DOHH2 (cell line): ENCODE results near the gene POU2F1.

Experiments used
- H3F3A ChIP-seq: fragments of 200-600 bp; sonication (generic), shearing (Covaris generic); 2 replicates; pipeline ENCODE4 v1.6.0; 2016; ENCODE audit warnings: antibody characterized with exemption, mild to moderate bottlenecking; ENCODE audit not compliant: control insufficient read depth, insufficient read depth
- H3K27ac ChIP-seq: fragments of 200-600 bp; sonication (generic); 2 replicates; pipeline ENCODE4 v1.5.1; 2014; ENCODE audit warnings: low read depth, mild to moderate bottlenecking, low read length, moderate library complexity
- H3K27me3 ChIP-seq: fragments of 200-600 bp; sonication (generic); 2 replicates; pipeline ENCODE4 v1.6.1; 2014; ENCODE audit warnings: mild to moderate bottlenecking, low read length, mixed read lengths; ENCODE audit not compliant: control insufficient read depth
- H3K36me3 ChIP-seq: fragments of 200-600 bp; sonication (generic); 2 replicates; pipeline ENCODE4 v1.6.1; 2014; ENCODE audit warnings: mild to moderate bottlenecking, low read length, moderate library complexity, mixed read lengths; ENCODE audit not compliant: control insufficient read depth
- H3K4me1 ChIP-seq: fragments of 200-600 bp; sonication (generic); 2 replicates; pipeline ENCODE4 v1.6.1; 2014; ENCODE audit warnings: mild to moderate bottlenecking, low read length, mixed read lengths; ENCODE audit not compliant: control insufficient read depth
- H3K4me2 ChIP-seq: fragments of 200-600 bp; sonication (generic); 2 replicates; pipeline ENCODE4 v1.6.0; 2014; ENCODE audit warnings: mild to moderate bottlenecking, low read length, moderate library complexity
- H3K4me3 ChIP-seq: fragments of 200-600 bp; sonication (generic); 2 replicates; pipeline ENCODE4 v1.5.1; 2014; ENCODE audit warnings: mild to moderate bottlenecking, low read length, mixed read lengths
- H3K79me2 ChIP-seq: fragments of 200-600 bp; sonication (generic); 2 replicates; pipeline ENCODE4 v1.6.1; 2014; ENCODE audit warnings: mild to moderate bottlenecking, low read length, mixed read lengths; ENCODE audit not compliant: control insufficient read depth
- H3K9me2 ChIP-seq: fragments of 200-600 bp; sonication (generic); replicated peaks from 2 replicates; pipeline ENCODE4 v1.6.1; 2014; ENCODE audit warnings: mild to moderate bottlenecking, low read length, mixed read lengths; ENCODE audit not compliant: control insufficient read depth
- H3K9me3 ChIP-seq: fragments of 200-600 bp; sonication (generic); 2 replicates; pipeline ENCODE4 v1.6.1; 2014; ENCODE audit warnings: antibody characterized with exemption, low read length, mixed read lengths; ENCODE audit not compliant: control insufficient read depth, insufficient read depth
- H4K20me1 ChIP-seq: fragments of 200-600 bp; sonication (generic); 2 replicates; pipeline ENCODE4 v1.6.0; 2014; ENCODE audit warnings: low read depth, mild to moderate bottlenecking, antibody characterized with exemption, low read length, moderate library complexity; ENCODE audit not compliant: control insufficient read depth, insufficient read depth
- CTCF ChIP-seq: fragments of 200-600 bp; sonication (generic); IDR thresholded peaks from one replicate; pipeline ENCODE4 v1.5.1; 2014; ENCODE audit warnings: antibody characterized with exemption, mild to moderate bottlenecking, low read depth, low read length; ENCODE audit not compliant: poor library complexity, severe bottlenecking
- EZH2phosphoT487 ChIP-seq: fragments of 200-600 bp; sonication (generic); IDR thresholded peaks from 2 replicates; pipeline ENCODE4 v1.6.1; 2017; ENCODE audit warnings: borderline replicate concordance, mild to moderate bottlenecking, antibody characterized with exemption, low read length, moderate library complexity, mixed read lengths

POU2F1 gene

GRCh38 chr1:167196166-167196565 lies 24.5 kb upstream of the POU2F1 start:
- no peaks in the 10 kb centered on the region for H3K27me3 ChIP-seq
- H3K9me2 ChIP-seq = no peaks in the 10 kb centered on the region
- no peak for TF ChIP-seq CTCF
- TF ChIP-seq EZH2phosphoT487 = no peak
- no peaks in the 10 kb centered on the region for H3K79me2 ChIP-seq
- H3K36me3 ChIP-seq = no peaks in the 10 kb centered on the region
- H3K9me3 ChIP-seq = no peaks in the 10 kb centered on the region
- H3F3A ChIP-seq = no peaks in the 10 kb centered on the region
- peaks cover 9% of the 10 kb centered on the region for H3K4me1 ChIP-seq
- no peak overlapping the region for H3K4me2 ChIP-seq
- H4K20me1 ChIP-seq = no peaks in the 10 kb centered on the region
- H3K27ac ChIP-seq = no peak overlapping the region
- H3K4me3 ChIP-seq = no peak overlapping the region

- H3K9me3 ChIP-seq = no peaks in the 10 kb centered on the region
Measured at GRCh38 chr1:167197236-167197635, 23.4 kb upstream of the POU2F1 start.

GRCh38 chr1:167197692-167198091 lies 23.0 kb upstream of the POU2F1 start:
- Histone ChIP-seq H3K4me2 (no peak overlapping the region), H3K4me3 (no peak overlapping the region), H3K4me1 (peaks cover 13% of the 10 kb centered on the region), H3K27me3 (no peaks in the 10 kb centered on the region), H3F3A (no peaks in the 10 kb centered on the region), H3K27ac (no peak overlapping the region), H3K9me2 (no peaks in the 10 kb centered on the region), H3K79me2 (no peaks in the 10 kb centered on the region), H3K9me3 (no peaks in the 10 kb centered on the region), H3K36me3 (no peaks in the 10 kb centered on the region), H4K20me1 (no peaks in the 10 kb centered on the region)
- TF ChIP-seq CTCF (no peak), EZH2phosphoT487 (no peak)

More at GRCh38 chr1:167197236-167197635, 23.4 kb upstream of the POU2F1 start:
- H3K27ac ChIP-seq = no peak overlapping the region
- TF ChIP-seq EZH2phosphoT487 (no peak), CTCF (no peak)
- H3K4me3 ChIP-seq = no peak overlapping the region
- H4K20me1 ChIP-seq = no peaks in the 10 kb centered on the region
- no peaks in the 10 kb centered on the region for H3F3A ChIP-seq
- H3K27me3 ChIP-seq = no peaks in the 10 kb centered on the region
- no peaks in the 10 kb centered on the region for H3K36me3 ChIP-seq
- no peaks in the 10 kb centered on the region for H3K9me2 ChIP-seq
- H3K4me2 ChIP-seq = no peak overlapping the region
- no peaks in the 10 kb centered on the region for H3K79me2 ChIP-seq
- peaks cover 12% of the 10 kb centered on the region for H3K4me1 ChIP-seq
